T1000 (cell line): ENCODE results near the gene HSPB7.
"Not testable (repeated sequence)": the region's sequence is repeated elsewhere in the genome, so short reads cannot be mapped to it uniquely, and the experiment has no call there.

Experiments
- DNase-seq: peaks from one replicate; lab custom pipeline; 2025; ENCODE audit warnings: mixed read lengths; lab: John Stamatoyannopoulos, UW

Gene HSPB7

DNA sequence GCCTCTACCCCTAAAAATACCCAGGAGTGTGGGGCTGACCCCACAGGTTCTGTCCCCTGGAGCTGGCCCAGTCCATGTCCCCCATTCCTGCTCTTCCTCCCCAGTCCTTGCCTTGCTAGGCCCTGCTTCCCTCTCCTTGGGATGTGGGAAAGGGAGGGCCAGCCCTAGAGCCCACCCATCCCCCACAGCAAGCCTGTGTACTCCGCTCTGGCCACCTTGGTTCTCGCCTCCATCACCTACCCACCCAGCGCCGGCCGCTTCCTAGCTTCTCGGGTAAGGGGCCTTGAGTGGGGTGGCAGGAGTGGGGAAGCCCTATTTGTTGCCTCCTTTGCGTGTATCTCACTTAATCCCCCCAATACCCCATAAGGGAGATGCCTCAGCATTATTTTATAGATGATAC, 32.5 kb upstream of the HSPB7 start:
- no peak for DNase-seq

DNA sequence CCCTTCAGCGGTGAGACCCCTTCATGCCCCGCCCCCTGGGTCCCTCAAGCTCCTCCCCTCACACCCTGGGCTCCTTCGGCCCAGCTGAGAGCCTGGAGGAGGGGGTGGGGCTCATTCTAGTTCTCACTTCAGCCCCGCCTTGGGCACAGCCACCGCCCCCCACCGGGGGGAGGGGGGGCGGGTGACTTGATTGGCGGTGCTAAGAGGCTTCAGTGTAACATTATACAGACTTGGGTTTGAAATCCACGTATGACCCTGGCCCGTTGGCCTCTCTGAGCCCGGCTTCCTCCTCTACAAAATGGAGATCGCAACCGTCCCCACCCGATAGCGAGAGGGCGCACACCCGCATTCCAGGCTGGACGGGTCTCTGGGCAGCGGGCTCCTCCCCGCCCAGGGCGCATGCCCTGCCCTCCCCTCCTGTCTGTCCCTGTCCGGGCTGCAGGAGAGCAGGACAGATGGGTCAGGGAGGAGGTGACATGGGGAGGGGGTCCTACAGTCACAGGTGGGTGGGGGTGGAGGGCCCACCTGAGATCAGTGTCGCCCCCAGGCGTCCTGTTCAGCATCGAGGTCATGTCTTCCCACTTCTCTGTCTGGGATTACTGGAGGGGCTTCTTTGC, 30.8 kb upstream of the HSPB7 start:
- no peak for DNase-seq

- no peak for DNase-seq
Measured at GRCh38 chr1:16047791-16048475, 30.1 kb upstream of the HSPB7 start.

- no peak for DNase-seq
Measured at GRCh38 chr1:16046842-16047241, 29.0 kb upstream of the HSPB7 start.

- no peak for DNase-seq
Measured at GRCh38 chr1:16043950-16044349, 26.1 kb upstream of the HSPB7 start.

DNA sequence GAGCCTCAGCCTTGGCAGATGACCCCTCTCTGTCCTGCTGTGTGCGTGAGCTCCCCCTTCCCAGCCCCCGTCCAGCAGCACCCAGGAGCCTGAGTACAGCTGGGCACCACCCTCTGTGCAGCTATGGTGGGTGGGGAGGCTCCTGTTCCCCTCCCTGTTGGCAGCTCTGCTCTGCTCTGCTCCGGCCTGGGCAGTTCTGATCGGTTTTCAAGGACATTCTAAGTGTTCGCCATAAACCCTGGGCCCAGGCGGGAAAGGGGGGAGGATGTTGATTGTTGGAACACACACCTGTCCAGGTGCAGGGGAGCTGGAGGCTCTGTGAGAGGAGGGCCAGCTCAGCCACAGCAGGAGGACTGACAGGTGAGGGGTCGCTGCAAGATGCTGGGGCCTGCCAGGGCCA, 25.7 kb upstream of the HSPB7 start, which contains the start of gene CLCNKB:
Gene CLCNKB, plus strand, starts transcription at position 262 of the 400 bp plus-strand sequence. CDS start 711 bp downstream, outside the sequence.
- no peak for DNase-seq

- DNase-seq: not testable (repeated sequence)
Measured at GRCh38 chr1:16042654-16043053, 24.8 kb upstream of the HSPB7 start.

- no peak for DNase-seq
Measured at GRCh38 chr1:16042096-16042495, 24.3 kb upstream of the HSPB7 start.

DNA sequence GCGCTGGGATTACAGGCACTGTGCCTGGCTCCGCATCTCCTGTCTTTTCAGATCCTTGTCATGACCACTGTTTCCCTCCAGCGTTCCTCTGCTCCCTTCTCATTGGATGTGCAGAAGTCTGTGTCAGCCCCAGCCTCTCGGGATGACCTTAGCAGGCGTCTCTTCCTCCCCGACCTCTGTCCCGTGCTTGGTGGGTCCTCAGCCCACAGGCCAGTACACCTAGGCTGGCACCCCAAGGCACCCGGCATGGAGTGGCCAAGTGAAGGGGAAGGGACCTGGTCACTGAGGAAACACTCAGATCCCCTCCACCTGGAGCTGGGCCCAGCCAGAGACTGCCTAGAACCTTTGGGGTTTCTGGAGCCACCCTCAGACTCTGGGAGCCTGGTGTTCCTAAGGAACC, 23.4 kb upstream of the HSPB7 start:
- DNase-seq: no peak

DNA sequence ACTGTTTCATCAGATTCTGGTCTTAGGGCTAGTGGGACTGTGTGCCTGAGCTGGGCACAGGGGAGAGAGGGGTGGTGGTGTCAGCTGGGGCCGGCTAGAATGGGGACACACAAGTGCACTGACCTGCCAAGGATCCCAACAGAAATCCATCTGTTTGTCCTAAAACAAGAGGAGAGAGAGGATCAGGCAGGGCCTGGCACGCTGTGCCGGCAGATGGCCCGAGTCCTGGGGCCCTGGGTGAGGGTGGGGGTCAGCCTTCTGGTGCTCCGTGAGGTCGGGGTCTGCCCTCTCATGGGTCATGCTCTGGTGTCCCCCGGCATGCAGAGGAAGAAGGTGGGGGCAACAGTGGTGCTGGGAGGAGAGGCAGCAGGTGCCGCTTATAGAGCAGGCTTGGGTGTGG, 22.0 kb upstream of the HSPB7 start:
- not testable (repeated sequence) for DNase-seq

- DNase-seq: no peak
Measured at GRCh38 chr1:16038620-16038912, 20.7 kb upstream of the HSPB7 start.

DNA sequence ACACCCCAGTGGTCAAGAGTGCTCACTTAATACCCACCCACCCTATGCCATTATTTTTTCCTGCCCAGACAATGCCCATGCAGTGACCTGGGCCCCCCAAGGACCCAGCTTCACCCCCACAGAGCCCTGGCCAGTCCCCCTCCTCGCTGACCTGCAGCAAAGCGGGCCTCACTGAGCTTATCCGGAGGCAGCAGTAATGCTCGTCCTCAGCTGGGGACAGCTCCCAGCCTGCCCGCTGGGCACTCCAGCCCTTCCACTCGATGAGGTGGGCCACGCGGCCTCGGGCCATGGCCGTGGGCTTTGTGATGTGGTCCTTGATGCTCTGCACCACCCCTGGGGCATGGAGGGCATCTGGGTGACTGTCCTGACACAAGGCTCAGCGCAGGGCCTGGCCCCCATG, 18.6 kb upstream of the HSPB7 start:
- DNase-seq: not testable (repeated sequence)

DNA sequence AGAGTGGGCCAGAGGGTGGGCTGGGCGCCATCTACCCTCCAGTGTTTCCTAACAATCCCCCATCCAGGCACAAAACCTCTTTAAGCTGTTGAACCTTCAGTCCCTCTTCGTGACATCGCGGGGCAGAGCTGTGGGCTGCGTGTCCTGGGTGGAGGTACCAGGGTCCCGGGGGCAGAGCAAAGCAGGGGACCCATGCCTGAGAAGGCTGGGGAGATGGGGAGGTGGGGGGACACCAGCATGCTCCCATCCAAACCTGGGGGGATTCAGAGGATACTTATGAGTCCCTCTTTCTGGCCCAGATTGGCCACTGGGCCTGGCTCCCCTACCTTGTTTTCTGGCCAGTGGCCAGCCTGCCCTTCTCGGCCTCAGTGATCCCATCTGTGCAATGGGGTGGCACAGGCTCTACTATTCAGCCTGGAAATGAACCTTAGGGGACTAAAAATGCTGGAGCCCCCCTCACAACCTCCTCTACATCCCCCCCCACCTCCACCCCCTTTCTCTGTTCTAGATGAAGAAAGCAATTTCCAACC, 15.3 kb upstream of the HSPB7 start:
- DNase-seq: not testable (repeated sequence)

DNA sequence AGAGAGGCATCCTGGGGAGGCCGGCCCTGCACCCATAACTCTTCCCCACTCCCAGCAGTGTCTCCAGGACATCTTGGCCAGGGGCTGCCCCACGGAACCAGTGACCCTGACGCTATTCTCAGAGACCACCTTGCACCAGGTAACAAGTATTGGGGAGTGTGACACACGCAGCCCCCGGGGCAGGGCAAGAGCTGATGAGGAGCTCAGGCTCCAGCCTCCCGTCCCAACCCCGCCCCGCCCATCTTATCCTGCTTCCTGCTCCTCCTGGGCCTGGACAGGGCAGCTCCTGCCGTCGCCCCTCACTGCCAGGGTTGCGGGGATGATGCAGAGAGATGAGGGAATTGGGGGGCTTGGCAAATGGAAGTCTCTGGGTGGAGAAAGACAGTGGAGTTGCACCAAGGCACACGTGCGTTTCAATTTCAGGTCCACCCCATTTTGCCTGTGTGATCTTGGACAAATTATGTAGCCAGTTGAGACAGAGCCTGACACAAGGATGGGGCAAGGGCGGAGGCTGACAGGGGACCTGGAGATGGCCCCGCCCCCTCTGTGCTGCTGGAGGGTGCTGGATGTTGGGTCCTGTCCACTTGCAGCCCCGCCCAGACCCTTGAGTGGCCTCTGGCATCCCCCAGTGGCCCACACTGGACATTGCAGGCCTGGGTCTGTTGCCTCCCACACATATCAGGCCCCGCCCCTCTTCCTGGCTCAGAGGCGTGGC, 14.7 kb upstream of the HSPB7 start:
- peak; percentile 81 for DNase-seq

DNA sequence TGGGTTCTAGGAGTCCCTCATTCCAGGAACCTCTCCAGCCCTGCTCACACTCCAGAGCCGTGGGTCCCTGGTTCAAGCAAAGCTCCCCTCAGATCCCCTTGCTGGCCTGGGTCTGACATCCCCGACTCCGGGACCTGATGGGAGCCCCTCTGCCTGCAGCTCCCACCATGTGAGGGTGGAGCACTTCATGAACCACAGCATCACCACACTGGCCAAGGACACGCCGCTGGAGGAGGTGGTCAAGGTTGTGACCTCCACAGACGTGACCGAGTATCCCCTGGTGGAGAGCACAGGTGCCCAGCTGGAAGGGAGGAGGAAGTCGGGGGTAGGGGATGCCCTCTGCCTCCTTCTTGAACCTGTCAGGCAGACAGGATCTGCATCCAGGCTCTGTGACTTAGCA, 13.7 kb upstream of the HSPB7 start:
- DNase-seq: no peak

GRCh38 chr1:16029288-16029687, 11.4 kb upstream of the HSPB7 start:
- DNase-seq: no peak

DNA sequence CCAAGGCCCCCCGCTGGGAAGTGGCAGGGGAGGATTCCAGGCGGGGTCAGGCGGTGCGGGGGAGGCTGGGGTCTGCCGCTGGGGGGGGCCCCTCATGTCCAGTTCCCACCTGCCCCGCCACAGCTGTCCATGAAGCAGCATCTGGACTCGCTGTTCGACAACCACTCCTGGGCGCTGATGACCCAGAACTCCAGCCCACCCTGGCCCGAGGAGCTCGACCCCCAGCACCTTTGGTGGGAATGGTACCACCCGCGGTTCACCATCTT, 11.1 kb upstream of the HSPB7 start:
- DNase-seq: not testable (repeated sequence)

DNA sequence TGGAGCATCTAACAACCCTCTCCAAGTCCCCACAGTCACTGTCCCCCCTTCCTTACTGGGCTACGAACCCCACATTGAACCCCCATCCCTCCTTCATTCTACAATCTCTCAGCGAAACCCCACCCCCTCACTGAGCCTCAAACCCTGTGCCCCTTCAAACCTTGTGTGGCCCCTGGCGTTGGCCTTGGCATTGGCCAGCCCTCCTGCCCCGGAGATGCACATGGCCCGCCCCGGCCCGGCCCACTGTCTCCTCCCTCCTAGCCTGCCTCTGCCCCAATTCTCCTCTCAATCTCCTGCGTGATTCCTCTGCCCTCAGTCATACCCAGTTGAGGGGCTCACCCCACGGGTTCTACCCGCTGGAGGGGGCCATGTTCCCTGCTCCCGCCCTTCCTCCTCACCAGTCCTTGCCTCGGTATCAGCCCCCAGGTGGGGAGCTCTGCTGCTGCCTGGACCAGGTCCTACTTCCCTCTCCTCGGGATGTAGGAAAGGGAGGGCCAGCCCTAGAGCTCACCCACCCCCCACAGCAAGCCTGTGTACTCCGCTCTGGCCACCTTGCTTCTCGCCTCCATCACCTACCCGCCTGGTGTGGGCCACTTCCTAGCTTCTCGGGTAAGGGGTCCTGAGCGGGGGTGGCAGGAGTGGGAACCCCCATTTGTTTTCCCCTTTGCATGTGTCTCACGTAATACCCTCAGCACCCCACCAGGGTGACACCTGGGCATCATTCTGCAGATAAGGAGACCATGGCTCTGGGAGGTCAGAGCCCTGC, 10.6 kb upstream of the HSPB7 start:
- DNase-seq: no peak

GRCh38 chr1:16026723-16027484, 9.1 kb upstream of the HSPB7 start:
- DNase-seq: no peak

GRCh38 chr1:16026302-16026701, 8.5 kb upstream of the HSPB7 start:
- DNase-seq: not testable (repeated sequence)

DNA sequence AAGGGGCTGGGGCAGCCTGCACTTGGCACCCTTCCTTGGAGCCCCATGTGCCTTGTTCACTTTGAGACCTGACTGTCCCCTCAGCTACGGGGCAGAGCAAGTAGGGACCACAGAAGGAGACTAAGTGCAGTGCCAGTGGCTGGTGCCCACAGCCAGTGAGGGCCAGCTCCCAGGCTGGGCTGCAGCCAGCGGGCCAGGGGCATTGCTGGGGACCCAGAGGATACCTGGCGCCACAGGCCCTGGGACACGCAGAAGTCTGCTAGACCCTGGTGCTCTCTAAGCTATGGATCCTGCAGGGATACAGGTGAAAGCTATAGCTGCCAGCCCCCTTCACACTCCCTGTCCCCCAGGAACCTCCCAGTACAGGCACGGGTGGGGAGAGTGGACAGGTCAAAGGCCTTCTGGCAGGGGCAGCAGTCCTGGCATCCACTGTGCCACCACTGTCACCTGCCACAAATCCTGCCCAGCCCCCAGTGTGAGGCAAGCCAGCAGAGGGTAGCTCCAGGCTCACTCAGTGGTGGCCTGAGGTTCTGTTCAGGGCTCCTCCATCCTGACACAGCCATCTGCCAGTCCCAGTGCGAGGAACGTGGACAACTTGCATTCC, 5.3 kb upstream of the HSPB7 start:
- DNase-seq: no peak
